Stimulated activated CD4-positive, alpha-beta T cell treated with anti-CD3 and anti-CD28 coated beads, Interleukin-4, amount 100 ng/mL, for 4 hours (primary cell): ENCODE measurements around the gene TMEM94.
A peak's percentile ranks its signal among the peaks of the same experiment; 100 is the strongest.
"Not testable (repeated sequence)": the region's sequence is repeated elsewhere in the genome, so short reads cannot be mapped to it uniquely, and the experiment has no call there.

Experiments
- DNase-seq, 2 experiments: peaks; one replicate each; pipeline ENCODE4 v3.0.0-alpha.2; 2020

Gene TMEM94

DNA sequence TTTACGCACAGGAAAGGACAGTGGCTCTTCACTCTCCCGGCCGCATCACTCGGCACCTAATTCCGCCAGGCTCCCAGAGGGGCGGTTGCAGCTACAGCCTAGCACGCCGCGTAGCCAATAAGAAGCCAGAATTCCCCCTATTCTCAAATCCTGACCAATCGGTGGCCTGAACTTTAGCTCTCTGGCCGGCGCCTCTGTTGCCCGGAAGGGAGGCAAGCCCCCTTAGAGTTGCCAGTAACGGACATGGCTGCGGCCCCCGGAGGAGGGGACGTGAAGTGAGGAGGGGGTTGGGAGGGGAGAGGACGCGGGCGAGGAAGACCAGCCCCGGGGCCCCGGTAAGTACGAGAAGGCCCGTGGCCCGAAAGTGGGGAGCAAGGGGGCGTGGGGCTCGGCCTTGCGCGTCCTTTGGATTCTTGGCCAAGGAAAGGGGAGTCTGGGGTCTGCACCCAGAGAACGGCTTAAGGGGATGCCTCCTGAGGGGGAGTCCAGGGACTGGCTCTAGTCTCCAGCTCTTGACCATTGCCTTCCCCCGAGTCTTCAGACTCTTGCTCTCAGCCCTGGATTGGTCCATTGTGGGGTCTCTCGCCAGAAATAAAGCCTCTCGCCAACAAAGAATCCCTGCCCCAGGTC lies at the start of gene TMEM94:
Gene TMEM94 (plus strand): TSS at position 219 of the 630 bp plus-strand sequence. CDS start 15,271 bp downstream, outside the sequence.
- peak; percentile 80 to 92 for DNase-seq

DNA sequence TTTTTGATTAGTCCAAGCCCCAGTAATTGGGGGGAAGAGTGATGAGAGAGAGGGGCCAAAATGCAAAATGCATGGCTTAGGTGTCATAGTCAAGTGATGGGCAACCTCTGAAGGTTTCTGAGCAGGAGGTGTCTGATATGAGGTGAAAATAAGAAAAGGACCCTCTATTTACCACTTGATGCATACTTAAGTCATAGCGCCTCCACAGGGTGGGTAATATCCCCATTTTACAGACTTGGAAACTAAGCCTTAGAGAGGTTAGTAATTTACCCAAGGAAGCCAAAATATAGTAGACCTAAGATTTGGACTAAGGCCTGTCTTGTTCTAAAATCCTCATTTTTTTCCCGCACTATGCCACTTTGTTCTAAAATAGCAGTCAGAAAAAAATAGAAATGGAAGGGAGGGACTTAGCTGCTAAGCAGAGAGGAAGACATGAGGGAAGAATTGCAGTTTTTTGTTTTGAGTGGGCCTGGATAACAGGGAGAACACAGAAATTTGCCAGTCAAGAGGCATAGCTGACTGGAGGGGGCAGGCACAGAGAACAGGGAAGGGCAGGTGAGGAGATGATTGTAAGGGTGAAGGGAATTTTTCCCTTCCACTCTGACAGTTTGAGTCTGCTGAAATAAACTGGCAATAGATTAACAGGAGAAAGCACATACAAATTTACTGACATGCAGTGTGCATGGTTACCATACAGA lies 48.6 kb upstream of the TMEM94 start:
- DNase-seq: no peak

DNA sequence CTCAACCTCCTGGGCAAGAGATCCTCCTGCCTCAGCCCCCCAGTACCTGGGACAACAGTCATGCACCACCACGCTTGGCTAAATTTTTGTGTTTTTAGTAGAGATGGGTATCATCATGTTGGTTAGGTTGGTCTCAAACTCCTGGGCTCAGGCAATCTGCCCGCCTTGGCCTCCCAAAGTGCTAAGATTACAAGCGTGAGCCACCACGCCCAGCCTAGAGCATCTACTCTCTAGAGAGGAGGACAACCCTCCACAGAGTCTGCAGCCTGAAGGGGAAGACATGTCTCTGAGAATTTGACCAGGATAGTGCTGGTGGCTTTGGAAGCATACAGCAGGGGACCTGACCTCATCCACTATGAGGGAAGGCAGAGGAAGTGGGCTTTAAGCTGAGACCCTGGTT lies 46.3 kb upstream of the TMEM94 start:
- no peak for DNase-seq

DNA sequence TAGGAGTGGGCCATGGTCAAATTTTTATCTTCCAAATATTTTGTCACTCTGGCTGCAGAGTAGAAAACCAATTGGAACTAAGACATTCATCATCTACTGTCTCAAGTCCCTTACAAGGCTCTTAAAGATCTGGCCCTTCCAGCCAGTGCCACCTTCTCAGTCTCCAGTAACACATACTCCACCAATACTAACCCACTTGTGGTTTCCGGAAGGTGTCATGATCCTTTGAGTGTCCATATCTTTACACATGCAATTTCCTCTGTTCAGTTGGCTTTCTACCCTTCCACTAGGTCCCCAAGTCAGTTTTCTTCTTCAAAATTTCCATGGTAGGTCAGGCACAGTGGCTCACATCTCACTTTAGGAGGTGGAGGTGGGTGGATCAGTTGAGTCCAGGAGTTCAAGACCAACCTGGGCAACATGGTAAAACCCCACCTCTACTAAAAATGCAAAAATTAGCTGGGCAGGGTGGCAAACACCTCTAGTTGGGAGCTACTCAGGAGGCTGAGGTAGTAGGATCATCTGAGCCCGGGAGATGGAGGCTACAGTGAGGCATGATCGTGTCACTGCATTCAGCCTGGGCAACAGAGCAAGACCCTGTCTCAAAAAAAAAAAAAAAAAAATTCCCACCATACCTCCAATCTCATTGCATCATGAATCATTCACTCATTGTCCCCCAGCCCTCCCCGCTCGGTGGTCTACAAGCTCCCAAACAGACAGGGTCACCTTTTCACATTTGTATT lies 44.9 kb upstream of the TMEM94 start:
- no peak for DNase-seq

- DNase-seq: peak; percentile 52 to 57
Measured at GRCh38 chr17:75412455-75413317, 43.7 kb upstream of the TMEM94 start.

DNA sequence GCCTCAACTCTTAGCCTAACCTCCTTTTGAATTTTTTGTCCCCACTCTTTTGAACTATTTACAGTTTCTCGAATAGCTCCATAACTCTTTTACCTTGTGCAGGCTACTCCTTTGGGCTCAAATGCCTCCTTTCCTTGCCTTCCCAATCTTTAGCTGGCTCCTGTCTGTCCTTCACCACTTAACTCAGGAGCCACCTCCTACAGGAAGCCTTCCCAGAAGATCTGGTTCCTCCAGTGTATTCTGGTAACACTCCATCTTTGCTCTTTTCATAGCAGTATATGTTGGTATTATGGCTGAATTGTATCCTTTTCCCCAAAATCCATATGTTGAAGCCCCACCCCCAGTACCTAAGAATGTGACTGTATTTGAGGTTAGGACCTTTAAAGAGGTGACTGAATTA lies 41.9 kb upstream of the TMEM94 start:
- DNase-seq: no peak

GRCh38 chr17:75416006-75416405 lies 40.4 kb upstream of the TMEM94 start:
- DNase-seq: no peak

DNA sequence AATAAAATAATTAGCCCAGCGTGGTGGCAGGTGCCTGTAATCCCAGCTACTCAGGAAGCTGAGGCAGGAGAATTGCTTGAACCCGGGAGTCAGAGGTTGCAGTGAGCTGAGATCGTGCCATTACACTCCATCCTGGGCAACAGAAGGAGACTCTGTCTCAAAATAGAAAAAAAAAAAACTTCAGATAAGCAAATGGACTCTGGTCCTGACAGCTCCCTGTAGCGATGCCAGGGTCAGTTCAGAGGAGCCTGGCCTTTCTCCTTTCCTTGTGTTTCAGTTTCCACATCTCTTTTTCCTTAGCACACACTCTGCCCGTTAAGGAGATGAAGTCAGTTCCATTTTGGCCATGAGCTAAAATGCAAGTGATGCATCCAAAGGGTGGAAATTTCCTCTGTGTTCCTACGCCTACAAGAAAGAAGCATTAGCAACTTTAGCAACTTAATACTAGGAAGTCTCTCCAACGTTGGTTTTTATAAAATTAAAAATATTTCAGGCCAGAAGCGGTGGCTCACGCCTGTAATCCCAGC lies 39.3 kb upstream of the TMEM94 start:
- DNase-seq: no peak

- DNase-seq: no peak
Measured at GRCh38 chr17:75418531-75418930, 37.9 kb upstream of the TMEM94 start.

DNA sequence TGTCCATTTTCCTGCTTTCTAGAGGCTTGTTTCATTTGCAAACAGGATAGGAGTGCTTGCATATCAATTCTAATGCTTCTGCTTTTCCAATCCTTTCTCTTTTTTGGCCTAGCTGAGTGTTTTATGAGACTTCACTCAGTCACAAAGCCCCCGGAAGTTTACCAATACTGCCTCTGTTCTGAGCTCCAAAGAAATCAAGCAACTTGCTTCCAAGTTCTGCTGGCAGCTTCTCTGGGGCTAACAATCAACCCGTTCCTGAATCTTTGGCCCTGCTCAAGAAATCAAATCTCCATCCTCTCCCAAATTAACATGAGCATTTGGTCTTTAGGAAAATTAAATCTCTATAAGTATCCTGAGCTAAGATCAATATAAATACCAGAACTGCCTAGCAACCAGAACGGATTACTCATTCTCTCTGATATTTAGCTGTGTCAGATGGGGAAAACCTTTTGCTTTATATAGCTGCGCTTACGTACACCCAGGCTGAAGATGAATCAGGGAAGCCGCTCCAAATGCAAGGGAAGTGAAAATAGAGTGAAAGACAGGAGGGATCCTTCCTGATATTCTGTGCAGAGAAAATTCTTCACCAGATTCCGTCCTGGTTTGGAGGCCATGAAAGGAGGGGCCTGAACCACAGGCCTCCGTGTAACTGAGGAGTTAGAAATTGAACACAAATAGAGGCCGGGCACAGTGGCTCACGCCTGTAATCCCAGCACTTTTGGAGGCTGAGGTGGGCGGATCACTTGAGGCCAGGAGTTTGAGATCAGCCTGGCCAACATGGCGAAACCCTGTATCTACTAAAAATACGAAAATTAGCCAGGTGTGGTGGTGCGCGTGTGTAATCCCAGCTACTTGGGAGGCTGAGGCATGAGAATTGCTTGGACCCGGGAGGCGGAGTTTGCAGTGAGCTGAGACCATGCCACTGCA lies 27.6 kb upstream of the TMEM94 start:
- no peak for DNase-seq

- no peak for DNase-seq
Measured at GRCh38 chr17:75430159-75430974, 26.1 kb upstream of the TMEM94 start.

GRCh38 chr17:75433218-75433783 lies 23.1 kb upstream of the TMEM94 start:
- DNase-seq: no peak

GRCh38 chr17:75434433-75434832 lies 22.0 kb upstream of the TMEM94 start:
- DNase-seq: not testable (repeated sequence)

GRCh38 chr17:75437404-75437803 lies 19.0 kb upstream of the TMEM94 start:
- not testable (repeated sequence) for DNase-seq

DNA sequence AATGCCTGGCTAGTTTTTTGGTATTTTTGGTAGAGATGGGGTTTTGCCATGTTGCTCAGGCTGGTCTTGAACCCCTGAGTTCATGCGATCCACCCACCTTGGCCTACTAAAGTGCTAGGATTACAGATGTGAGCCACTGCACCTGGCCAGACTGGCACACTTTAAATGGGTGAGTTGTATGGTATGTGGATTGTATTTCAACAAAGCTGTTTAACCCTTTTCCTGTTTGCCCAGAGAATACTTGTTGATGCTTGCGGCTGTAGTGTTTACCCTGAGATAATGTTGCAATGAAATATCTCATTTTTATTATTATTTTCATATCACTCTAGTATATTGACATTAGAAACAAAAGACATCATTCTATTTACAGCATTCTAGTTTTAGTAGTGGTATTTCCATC lies 17.1 kb upstream of the TMEM94 start:
- DNase-seq: no peak

DNA sequence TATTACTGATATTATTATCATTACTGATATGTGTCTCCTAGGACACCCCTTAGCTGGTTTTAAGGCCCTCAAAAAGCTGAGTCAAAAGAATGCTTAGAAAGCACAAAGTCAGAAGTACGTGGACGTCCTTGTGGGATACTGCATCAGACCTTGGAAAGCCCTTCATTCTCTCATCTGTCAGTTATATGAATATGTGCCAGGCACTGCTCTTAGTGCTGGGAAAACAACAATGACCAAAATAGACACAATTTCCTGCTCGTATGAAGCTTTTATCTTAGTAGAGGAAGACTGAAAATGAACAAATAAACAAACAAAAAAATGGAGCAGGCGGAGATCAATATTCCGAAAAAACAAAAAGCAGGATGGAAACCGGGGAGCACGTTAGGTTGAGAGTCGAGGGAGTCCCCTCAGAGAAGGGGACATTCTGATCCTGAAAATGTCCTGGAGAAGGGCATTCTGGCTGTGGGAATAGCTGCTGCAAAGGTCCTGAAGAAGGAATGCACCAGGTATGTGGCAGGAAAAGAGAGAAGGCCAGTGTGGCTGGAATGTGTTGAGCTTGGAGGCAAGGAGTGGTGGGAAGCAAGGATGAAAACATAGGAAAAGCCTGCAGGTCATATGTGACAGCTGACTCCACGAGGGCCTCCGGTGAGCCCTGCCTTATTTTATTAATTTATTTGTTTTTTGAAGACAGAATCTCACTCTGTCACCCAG lies 15.5 kb upstream of the TMEM94 start:
- DNase-seq: no peak

DNA sequence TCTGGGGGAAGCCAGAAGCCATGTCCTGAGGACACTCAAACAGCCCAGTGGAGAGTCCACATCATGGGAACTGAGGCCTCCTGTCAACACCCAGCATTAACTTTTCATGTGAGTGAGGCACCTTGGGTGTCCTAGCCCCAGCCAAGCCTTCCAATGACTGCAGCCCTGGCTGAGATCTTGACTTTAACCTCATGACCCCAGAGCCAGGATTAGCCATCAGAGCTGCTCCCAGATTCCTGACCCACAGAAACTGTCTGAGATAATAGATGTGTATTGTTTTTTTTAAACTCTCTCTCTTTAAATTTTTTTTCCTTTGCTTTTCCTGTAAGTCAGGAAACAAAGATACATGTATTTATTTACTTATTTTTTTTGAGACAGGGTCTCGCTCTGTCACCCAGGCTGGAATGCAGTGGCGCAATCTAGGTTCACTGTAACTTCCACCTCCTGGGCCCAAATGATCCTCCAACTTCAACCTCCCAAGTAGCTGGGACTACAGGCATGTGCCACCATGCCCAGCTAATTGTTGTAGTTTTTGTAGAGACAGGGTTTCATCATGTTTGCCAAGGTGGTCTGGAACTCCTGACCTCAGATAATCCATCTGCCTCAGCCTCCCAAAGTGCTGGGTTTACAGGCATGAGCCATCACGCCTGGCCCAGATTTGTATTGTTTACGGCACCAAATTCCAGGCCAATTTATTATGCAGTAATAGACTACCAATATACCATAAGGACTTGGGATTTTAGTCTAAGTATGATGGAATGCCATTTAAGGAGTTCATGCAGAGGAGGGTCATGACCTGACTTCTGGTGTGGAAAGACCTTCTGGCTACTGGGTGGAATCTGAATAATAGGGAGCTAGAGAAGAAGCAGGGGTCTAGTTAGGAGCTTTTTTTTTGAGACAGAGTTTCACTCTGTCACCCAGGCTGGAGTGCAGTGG lies 14.0 kb upstream of the TMEM94 start:
- DNase-seq: no peak

DNA sequence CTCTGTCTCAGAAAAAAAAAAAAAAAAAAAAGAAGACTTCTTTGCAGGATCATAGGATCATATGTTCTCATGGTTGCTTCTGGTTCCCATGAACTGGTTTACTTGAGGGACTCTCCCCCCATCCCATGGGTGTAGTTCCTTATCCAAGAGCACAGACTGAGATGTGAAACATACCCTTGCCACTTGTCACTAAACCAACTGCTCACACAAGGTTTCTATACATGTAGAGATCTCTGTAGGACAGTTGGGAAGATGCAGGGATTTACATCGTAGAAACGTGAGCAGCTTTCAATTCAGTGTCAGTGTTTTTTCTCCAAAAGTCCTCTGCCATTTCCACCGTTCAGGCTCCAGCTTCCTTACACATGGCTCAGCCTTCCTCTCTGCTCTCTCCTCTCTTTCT lies 11.1 kb upstream of the TMEM94 start:
- DNase-seq: no peak
